NCI-H128 (cell line): ENCODE measurements around the gene GSTO1.

Experiments used
- DNase-seq: peaks from one replicate; lab custom pipeline; 2025; ENCODE audit not compliant: unreplicated experiment; lab: John Stamatoyannopoulos, UW

GSTO1 gene

DNA sequence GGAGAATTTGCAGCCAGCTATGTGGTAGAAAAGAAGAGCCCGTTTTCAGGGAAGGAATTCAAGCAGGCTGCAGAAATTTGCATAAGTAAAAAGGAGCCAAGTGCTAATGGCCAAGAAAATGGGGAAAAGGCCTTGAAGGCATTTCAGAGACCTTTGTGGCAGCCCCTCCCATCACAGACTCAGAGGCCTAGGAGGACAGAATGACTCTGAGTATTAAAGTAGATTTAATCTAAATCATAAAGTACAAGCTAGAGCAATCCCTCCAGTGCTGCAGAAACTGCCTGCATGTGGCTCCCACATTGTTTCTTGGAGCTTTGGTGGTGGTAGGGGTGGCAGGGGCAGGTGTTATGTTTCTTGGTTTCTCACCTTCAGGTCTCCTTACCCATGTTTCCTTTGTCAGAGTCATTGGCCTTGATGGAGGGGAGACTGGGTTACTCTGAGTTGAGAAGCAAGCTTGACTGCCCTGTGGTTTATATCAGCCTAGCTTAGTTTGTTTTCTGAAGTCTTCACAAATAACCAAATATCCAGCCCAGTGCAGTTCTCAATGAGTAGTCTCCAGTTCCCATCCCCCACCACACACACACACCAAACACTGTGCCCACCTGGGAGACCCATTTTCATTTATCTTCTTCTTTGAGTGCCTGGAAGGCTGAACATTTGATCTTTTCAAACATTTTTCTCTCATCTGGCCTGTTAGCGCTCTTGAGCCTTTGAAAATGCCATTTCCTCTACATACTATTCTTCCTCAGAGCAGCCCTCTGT is 49.1 kb downstream of the GSTO1 start:
- no peak for DNase-seq

DNA sequence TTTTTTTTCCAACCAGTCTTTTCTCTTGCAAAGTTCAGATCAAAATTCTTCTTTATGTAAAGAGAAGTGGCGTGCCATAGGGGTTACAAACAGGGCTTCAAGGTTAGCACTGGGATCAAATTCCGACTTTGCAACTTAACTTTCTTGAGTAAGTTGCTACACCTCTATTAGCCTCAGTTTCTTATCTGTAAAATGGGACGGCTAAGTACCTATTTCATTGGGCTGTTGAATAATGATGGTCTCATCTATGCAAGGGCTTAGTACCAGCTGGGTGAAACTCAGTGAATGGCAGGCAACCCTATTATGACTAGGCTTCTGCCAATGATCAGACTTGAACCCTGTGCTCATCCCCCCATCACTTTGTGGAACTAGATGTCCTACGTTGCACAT is 49.7 kb downstream of the GSTO1 start:
- DNase-seq = no peak

- no peak for DNase-seq
These were observed 50.2 kb downstream of the GSTO1 start for GRCh38 chr10:104304927-104305326.

DNA sequence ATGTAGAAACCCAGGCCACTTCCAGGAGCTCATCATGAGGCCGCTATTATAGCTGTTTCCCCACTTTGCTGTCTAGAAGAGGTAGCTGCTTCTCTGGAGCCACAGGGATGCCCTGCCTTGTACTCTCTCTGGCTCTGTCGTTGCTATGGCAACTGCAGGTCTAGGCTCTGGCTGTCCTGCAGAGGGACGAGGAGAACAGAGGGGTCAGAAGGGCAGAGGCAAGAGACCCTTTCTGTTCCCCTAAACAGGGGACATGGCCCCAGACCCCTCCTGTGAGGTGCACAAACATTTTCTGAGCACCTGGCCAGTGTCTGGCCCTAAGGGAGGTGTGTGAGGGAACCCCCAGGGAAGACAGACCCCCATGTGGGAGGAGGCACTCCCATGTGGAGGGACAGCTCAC is 52.2 kb downstream of the GSTO1 start:
- DNase-seq = no peak

GRCh38 chr10:104307576-104308438 is 53.1 kb downstream of the GSTO1 start:
- DNase-seq = no peak

DNA sequence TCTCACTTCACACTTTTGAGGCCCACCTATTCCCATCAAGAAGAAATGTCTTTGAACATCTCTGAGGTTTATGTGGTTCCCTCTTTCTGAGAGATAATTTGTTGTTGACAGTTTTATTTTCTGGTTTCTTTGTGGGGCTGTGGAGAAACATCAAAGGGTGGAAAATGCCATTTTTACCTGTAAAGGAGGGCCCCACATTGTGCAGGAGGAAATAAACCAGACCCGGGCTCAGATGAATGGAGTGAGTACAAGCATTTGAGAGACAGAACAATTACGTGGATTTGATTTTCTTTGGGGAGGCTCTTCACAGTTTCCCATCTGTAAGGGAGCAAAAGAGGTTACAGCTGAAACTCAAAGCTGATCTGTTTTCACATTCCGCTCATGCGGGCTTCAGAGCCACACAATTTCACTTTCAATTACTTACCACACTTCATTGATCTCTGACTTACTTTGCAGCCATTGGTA is 53.8 kb downstream of the GSTO1 start:
- no peak for DNase-seq

GRCh38 chr10:104309980-104310978 is 55.6 kb downstream of the GSTO1 start:
- DNase-seq = no peak

GRCh38 chr10:104311184-104311720 is 56.6 kb downstream of the GSTO1 start:
- DNase-seq = no peak

- no peak for DNase-seq
These were observed 60.1 kb downstream of the GSTO1 start for GRCh38 chr10:104314591-104315485.

DNA sequence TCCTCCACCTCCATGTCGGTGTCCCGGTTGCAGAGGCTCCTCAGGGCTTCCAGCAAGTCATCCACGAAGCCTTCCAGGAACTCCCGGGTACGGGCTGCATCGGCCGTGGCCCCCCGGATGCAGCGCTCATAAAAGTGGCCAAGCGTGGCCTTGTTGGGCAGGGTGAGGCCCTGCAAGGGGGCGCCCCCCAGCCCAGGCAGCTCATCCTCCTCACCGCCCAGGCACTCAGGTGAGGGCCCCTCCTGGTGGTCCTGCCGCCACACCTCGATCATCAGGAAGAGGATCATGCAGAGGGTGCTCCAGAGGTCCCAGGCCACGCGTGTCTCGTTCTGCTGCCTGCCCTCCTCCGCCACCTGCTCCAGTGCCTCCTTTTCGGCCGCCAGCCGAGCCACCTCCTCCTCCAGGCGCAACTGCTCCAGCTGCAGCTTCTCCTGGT is 60.8 kb downstream of the GSTO1 start:
- DNase-seq = no peak

- no peak for DNase-seq
These were observed 61.8 kb downstream of the GSTO1 start for GRCh38 chr10:104316321-104317099.
